ENCODE measurements around the gene E2F3. TPM values are rescaled to one million over a fixed set of nuclear protein-coding genes. Genes with fewer than 3 reads are reported as not detected.

The E2F3 gene
- total and polyA plus RNA-seq, 8 donors = 0.58 to 11.6 (median 3.3) TPM

DNA sequence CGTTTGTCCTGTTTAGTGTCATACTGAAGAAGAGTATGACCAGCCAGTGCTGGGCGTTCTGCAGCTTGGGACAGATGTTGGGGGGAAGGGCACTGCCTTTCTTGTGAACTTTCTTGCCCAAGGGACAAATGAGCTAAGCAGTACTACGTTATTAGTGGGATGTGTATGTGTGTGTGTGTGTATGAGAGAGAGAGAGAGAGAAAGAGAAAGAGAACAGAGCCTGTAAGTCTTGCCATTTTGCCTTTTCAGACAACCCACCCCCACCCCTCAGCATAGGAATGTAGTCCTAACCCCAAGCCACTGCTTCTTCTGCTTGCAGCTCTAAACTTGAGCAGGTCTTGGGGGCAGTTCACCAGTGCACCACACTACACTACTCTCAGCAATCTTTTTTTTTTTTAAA lies 45.5 kb downstream of the E2F3 start:
- Histone ChIP-seq H3K27ac (no peak overlapping the region), H3K27me3 (no peaks in the 10 kb centered on the region), H3K4me1 (peaks cover 0 to 21% (median 3%) of the 10 kb centered on the region in 4 donors), H3K4me3 (no peak overlapping the region), H3K9me3 (no peaks in the 10 kb centered on the region), H3K36me3 (peaks cover 0 to 6% (median 0%) of the 10 kb centered on the region in 4 donors)
- TF ChIP-seq, protein P1, sequence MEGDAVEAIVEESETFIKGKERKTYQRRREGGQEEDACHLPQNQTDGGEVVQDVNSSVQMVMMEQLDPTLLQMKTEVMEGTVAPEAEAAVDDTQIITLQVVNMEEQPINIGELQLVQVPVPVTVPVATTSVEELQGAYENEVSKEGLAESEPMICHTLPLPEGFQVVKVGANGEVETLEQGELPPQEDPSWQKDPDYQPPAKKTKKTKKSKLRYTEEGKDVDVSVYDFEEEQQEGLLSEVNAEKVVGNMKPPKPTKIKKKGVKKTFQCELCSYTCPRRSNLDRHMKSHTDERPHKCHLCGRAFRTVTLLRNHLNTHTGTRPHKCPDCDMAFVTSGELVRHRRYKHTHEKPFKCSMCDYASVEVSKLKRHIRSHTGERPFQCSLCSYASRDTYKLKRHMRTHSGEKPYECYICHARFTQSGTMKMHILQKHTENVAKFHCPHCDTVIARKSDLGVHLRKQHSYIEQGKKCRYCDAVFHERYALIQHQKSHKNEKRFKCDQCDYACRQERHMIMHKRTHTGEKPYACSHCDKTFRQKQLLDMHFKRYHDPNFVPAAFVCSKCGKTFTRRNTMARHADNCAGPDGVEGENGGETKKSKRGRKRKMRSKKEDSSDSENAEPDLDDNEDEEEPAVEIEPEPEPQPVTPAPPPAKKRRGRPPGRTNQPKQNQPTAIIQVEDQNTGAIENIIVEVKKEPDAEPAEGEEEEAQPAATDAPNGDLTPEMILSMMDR (IDR thresholded peaks at IDR 0.05) = no peak
- TF ChIP-seq POLR2AphosphoS5 (IDR thresholded peaks at IDR 0.05) (no peak), EP300 (IDR thresholded peaks at IDR 0.05) (no peak), POLR2A (IDR thresholded peaks at IDR 0.05) (no peak)
- intact Hi-C loops (cut with DNase I; ENCODE audit: low total_unique reads) = no loop called here
- no peak for DNase-seq
- WGBS, 5 donors = 66 to 86% (median 79%) methylated on average over 3 of the region's 3 CpGs

DNA sequence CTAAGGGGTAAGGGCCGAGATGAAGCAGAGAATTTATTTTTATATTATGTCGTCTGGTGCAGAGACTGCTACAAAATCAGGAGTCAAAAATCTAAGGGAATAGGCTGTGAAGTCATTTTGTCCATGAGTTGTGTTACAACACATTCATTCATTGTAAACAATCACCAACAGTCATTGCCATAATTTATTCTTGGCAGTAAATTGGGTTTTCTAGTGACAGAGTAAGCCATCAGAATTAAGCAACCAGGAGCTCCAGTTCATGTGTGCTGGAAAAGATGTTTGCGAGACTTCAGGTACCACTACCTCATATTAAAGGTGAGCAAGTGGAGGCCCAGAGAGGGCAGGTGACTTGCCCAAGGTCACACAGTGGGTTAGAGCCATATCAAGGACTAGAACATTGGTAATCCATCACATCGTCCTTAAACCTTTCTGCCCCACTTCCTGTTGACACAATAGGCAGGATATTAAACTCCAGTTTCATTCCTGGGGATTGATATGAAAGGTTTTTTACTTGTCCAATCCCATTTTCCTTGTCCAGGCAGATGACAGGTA lies 46.0 kb downstream of the E2F3 start:
- intact Hi-C loops (cut with DNase I; ENCODE audit: low total_unique reads) = no loop called here
- DNase-seq = no peak
- Histone ChIP-seq H3K4me3 (no peak overlapping the region), H3K9me3 (no peaks in the 10 kb centered on the region), H3K4me1 (peaks cover 0 to 21% (median 3%) of the 10 kb centered on the region in 4 donors), H3K27me3 (no peaks in the 10 kb centered on the region), H3K36me3 (peaks cover 0 to 6% (median 0%) of the 10 kb centered on the region in 4 donors), H3K27ac (no peak overlapping the region)
- TF ChIP-seq, protein P1 (IDR thresholded peaks at IDR 0.05) = no peak
- TF ChIP-seq EP300 (IDR thresholded peaks at IDR 0.05) = no peak
- TF ChIP-seq POLR2A (IDR thresholded peaks at IDR 0.05) = no peak
- TF ChIP-seq POLR2AphosphoS5 (IDR thresholded peaks at IDR 0.05) = no peak
- 49 to 55% (median 53%) methylated on average over 4 of the region's 4 CpGs for WGBS, 5 donors

DNA sequence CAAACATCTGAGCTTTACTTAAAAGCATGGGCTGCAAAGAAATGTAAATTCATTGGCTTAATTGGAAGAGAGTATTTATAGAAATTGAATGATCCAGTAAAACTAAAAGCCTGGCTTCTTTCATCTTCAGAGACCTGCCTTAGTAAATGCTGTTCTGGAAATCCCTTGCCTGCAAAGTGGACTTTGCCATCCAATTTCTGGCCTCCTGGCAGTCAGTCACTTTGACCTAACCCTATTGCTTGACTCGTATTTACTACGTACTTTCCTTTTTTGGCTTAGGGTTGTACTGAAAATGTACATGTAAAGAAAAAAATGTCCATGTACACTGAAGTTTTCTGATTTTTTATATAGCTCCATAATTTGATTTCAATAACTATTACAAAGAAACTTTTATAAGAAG lies 47.1 kb downstream of the E2F3 start:
- Histone ChIP-seq H3K27ac (no peak overlapping the region), H3K36me3 (peaks cover 0 to 6% (median 0%) of the 10 kb centered on the region in 4 donors), H3K4me1 (peaks cover 0 to 21% (median 3%) of the 10 kb centered on the region in 4 donors), H3K9me3 (no peaks in the 10 kb centered on the region), H3K4me3 (no peak overlapping the region), H3K27me3 (no peaks in the 10 kb centered on the region)
- intact Hi-C loops (cut with DNase I; ENCODE audit: low total_unique reads) = no loop called here
- TF ChIP-seq EP300 (IDR thresholded peaks at IDR 0.05) = no peak
- TF ChIP-seq POLR2AphosphoS5 (IDR thresholded peaks at IDR 0.05) = no peak
- TF ChIP-seq, protein P1 (IDR thresholded peaks at IDR 0.05) = no peak
- no peak for TF ChIP-seq POLR2A (IDR thresholded peaks at IDR 0.05)
- WGBS, 5 donors = 64 to 79% (median 71%) methylated on average over 2 of the region's 2 CpGs
- DNase-seq = no peak

DNA sequence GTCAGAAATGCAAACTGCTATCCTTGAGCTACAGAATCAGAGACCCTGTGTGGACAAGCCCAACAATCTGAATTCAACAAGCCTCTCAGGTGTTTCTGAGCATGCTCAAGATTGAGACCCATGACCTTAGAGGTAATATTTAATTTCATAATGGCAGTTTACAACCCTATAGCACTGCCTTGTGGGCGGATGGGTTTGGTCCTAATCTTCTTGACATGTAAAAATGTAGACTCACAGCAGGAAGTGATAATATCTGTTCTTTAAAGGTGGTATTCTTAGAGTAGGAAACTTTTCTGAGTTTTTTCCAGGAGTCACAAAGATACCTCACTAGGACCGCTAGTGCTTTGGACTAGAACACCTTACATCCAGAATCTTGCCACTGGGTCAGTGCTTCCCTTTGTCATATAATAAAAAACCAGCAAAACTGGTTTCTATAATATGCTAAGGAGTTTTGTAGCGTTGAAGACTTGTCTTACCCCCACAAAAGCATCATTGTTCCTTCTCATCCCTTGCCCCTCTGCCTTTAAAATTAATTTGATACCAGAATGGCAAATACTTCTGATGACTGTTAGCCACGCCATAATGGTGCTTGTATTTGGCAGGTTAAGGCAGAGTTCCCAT lies 52.6 kb downstream of the E2F3 start:
- intact Hi-C loops (cut with DNase I; ENCODE audit: low total_unique reads) = no loop called here
- Histone ChIP-seq H3K27me3 (no peaks in the 10 kb centered on the region), H3K27ac (no peak overlapping the region), H3K4me1 (peaks cover 0 to 10% (median 2%) of the 10 kb centered on the region in 4 donors), H3K4me3 (no peak overlapping the region), H3K36me3 (no peaks in the 10 kb centered on the region), H3K9me3 (no peaks in the 10 kb centered on the region)
- DNase-seq = no peak
- WGBS, 5 donors = 82 to 96% (median 83%) methylated on average over 4 of the region's 4 CpGs
- TF ChIP-seq EP300 (IDR thresholded peaks at IDR 0.05) = no peak

Data from stomach (tissue), 9 donors.